Sigmoid colon (tissue), 7 donors: ENCODE measurements around the gene FUT8. TPM values are rescaled to one million over a fixed set of nuclear protein-coding genes. Genes with fewer than 3 reads are reported as not detected.
"Not testable (repeated sequence)": the region's sequence is repeated elsewhere in the genome, so short reads cannot be mapped to it uniquely, and the experiment has no call there.

Experiments
- DNase-seq: peaks from one replicate; pipeline ENCODE4 v3.0.0-alpha.2; 2019
- H3K27ac ChIP-seq, 4 donors: fragments of 200-600 bp; sonication (generic); one replicate each; pipeline ENCODE4 v1.5.1; 2016 to 2019; ENCODE audit warnings: mild to moderate bottlenecking in 1 of 4
- H3K27me3 ChIP-seq, 3 donors: fragments of 200-600 bp; sonication (generic); one replicate each; pipeline ENCODE4 v1.5.1; 2019; ENCODE audit warnings: mild to moderate bottlenecking in 1 of 3
- H3K36me3 ChIP-seq, 4 donors: fragments of 200-600 bp; sonication (generic); one replicate each; pipeline ENCODE4 v1.5.1; 2016 to 2019
- H3K4me1 ChIP-seq, 4 donors: fragments of 200-600 bp; sonication (generic); one replicate each; pipeline ENCODE4 v1.5.1; 2017 to 2019
- H3K4me3 ChIP-seq, 4 donors: fragments of 200-600 bp; sonication (generic); one replicate each; pipeline ENCODE4 v1.5.1; 2017 to 2019; ENCODE audit warnings: mild to moderate bottlenecking in 2 of 4, moderate library complexity in 1 of 4
- H3K9me3 ChIP-seq, 4 donors: fragments of 200-600 bp in 3 of 4; sonication (generic) in 3 of 4; one replicate each; pipeline versions ENCODE4 v1.5.1 to v1.6.1; 2013 to 2019
- CTCF ChIP-seq, 4 experiments: fragments of 450-650 bp in 3 of 4; fragments of 200-600 bp in 1 of 4; IDR thresholded peaks; one replicate each; pipeline ENCODE4 v1.5.1; 2016 to 2019; ENCODE audit warnings: antibody characterized with exemption in 4 of 4, mild to moderate bottlenecking in 3 of 4, moderate library complexity in 2 of 4
- EP300 ChIP-seq, 4 donors: sonication (generic); formaldehyde crosslinking; IDR thresholded peaks; one replicate each; pipeline ENCODE4 v1.6.1; 2017; ENCODE audit warnings: antibody characterized with exemption in 4 of 4
- POLR2A ChIP-seq, 2 donors: fragments of 450-650 bp; IDR thresholded peaks; one replicate each; pipeline ENCODE4 v1.6.1; 2016; ENCODE audit warnings: antibody characterized with exemption in 2 of 2, mild to moderate bottlenecking in 2 of 2, moderate library complexity in 2 of 2
- POLR2AphosphoS5 ChIP-seq, 4 donors: sonication (generic); formaldehyde crosslinking; IDR thresholded peaks; one replicate each; pipeline ENCODE4 v1.6.1; 2017; ENCODE audit warnings: antibody characterized with exemption in 4 of 4
- WGBS, 2 donors: extraction: QIAGEN DNeasy Blood & Tissue Kit; methylation state at CpG; one replicate each; pipeline ENCODE4 v1.1.7; 2013; 5-methylcytosine and 5-hydroxymethylcytosine counted together
- intact Hi-C: fragments of 100-400 bp; cut with DNase I; formaldehyde crosslinking; loops from one replicate; pipeline ENCODE4 v1.15.1; 2023
- polyA plus RNA-seq, 3 donors: library from polyadenylated mRNA; stranded (reverse); fragments of 200-250 nt; gene quantifications; one replicate each; pipeline ENCODE4 v1.2.3, GENCODE V29; 2013
- total RNA-seq, 4 donors: library from RNA; depleted of rRNA; stranded (reverse); fragments of >200 nt; gene quantifications; one replicate each; pipeline ENCODE4 v1.1.0, GENCODE V29; 2016
- donor health status: healthy with polysubstance abuse.
- donor health status: Bipolar disorder and iron deficiency.
- donor health status: healthy.

Gene FUT8
- total and polyA plus RNA-seq, 7 donors: 2.5 to 53.9 (median 22.0) TPM

- Histone ChIP-seq H3K36me3 (no peaks in the 10 kb centered on the region), H3K4me3 (no peak overlapping the region), H3K9me3 (no peaks in the 10 kb centered on the region), H3K27ac (no peak overlapping the region), H3K4me1 (peaks cover 0 to 8% (median 0%) of the 10 kb centered on the region in 4 donors), H3K27me3 (no peaks in the 10 kb centered on the region)
- TF ChIP-seq EP300 (IDR thresholded peaks at IDR 0.05) (no peak), CTCF (IDR thresholded peaks at IDR 0.05) (no peak), POLR2A (IDR thresholded peaks at IDR 0.05) (no peak), POLR2AphosphoS5 (IDR thresholded peaks at IDR 0.05) (no peak)
- no peak for DNase-seq
- WGBS, 2 donors: 36 to 71% methylated on average over 5 of the region's 5 CpGs
- intact Hi-C loops: no loop called here
These were observed 11.5 kb downstream of the FUT8 start for GRCh38 chr14:65423982-65424381.

GRCh38 chr14:65424531-65424930 is 12.0 kb downstream of the FUT8 start:
- Histone ChIP-seq H3K4me1 (peaks cover 0 to 8% (median 0%) of the 10 kb centered on the region in 4 donors), H3K36me3 (no peaks in the 10 kb centered on the region), H3K9me3 (no peaks in the 10 kb centered on the region), H3K27ac (no peak overlapping the region), H3K4me3 (no peak overlapping the region), H3K27me3 (no peaks in the 10 kb centered on the region)
- intact Hi-C loops: no loop called here
- whole genome bisulfite sequencing, 2 donors: 94 to 96% methylated on average over 5 of the region's 5 CpGs
- no peak for DNase-seq
- TF ChIP-seq EP300 (IDR thresholded peaks at IDR 0.05) (no peak), CTCF (IDR thresholded peaks at IDR 0.05) (no peak), POLR2A (IDR thresholded peaks at IDR 0.05) (no peak), POLR2AphosphoS5 (IDR thresholded peaks at IDR 0.05) (no peak)

- Histone ChIP-seq H3K36me3 (no peaks in the 10 kb centered on the region), H3K27me3 (no peaks in the 10 kb centered on the region), H3K4me3 (no peak overlapping the region), H3K4me1 (peaks cover 0 to 8% (median 0%) of the 10 kb centered on the region in 4 donors), H3K9me3 (no peaks in the 10 kb centered on the region), H3K27ac (no peak overlapping the region)
- intact Hi-C loops: no loop called here
- no peak for TF ChIP-seq POLR2A (IDR thresholded peaks at IDR 0.05)
- no peak for TF ChIP-seq EP300 (IDR thresholded peaks at IDR 0.05)
- TF ChIP-seq POLR2AphosphoS5 (IDR thresholded peaks at IDR 0.05): no peak
- no peak for TF ChIP-seq CTCF (IDR thresholded peaks at IDR 0.05)
- WGBS, 2 donors: 89 to 92% methylated on average over 6 of the region's 6 CpGs
- DNase-seq: no peak
These were observed 13.4 kb downstream of the FUT8 start for GRCh38 chr14:65425885-65426284.

GRCh38 chr14:65426902-65427301 is 14.4 kb downstream of the FUT8 start:
- WGBS, 2 donors: 95 to 97% methylated on average over 12 of the region's 12 CpGs
- H3K4me1 ChIP-seq, DNase-seq, H3K36me3 ChIP-seq, H3K9me3 ChIP-seq, H3K4me3 ChIP-seq, H3K27ac ChIP-seq, intact Hi-C loops, H3K27me3 ChIP-seq: not testable (repeated sequence)

GRCh38 chr14:65428691-65429090 is 16.2 kb downstream of the FUT8 start:
- no peaks in the 10 kb centered on the region for H3K9me3 ChIP-seq
- no peak for DNase-seq
- H3K27ac ChIP-seq: no peak overlapping the region
- H3K36me3 ChIP-seq: no peaks in the 10 kb centered on the region
- no peaks in the 10 kb centered on the region for H3K27me3 ChIP-seq
- TF ChIP-seq CTCF (IDR thresholded peaks at IDR 0.05): no peak
- no peak for TF ChIP-seq POLR2A (IDR thresholded peaks at IDR 0.05)
- no peak for TF ChIP-seq POLR2AphosphoS5 (IDR thresholded peaks at IDR 0.05)
- no peak for TF ChIP-seq EP300 (IDR thresholded peaks at IDR 0.05)
- H3K4me1 ChIP-seq: peaks cover 0 to 17% (median 5%) of the 10 kb centered on the region in 4 donors
- H3K4me3 ChIP-seq: no peak overlapping the region
- intact Hi-C loops: no loop called here
- 93 to 97% methylated on average over 2 of the region's 2 CpGs for WGBS, 2 donors
